IPS-18c (cell line): Measurements from ENCODE around the gene FASTKD1.
"Not testable (repeated sequence)": the region's sequence is repeated elsewhere in the genome, so short reads cannot be mapped to it uniquely, and the experiment has no call there.

Source experiments
- H3K4me3 ChIP-seq: 2 replicates; pipeline ENCODE4 v1.7.0; 2013; ENCODE audit warnings: low read depth, mild to moderate bottlenecking, low read length, moderate library complexity; ENCODE audit not compliant: insufficient read depth
- H3K9me3 ChIP-seq: one replicate; pipeline ENCODE4 v1.6.1; 2013; ENCODE audit warnings: mild to moderate bottlenecking, low read length, moderate library complexity; ENCODE audit not compliant: control insufficient read depth, insufficient read depth

The FASTKD1 gene

DNA sequence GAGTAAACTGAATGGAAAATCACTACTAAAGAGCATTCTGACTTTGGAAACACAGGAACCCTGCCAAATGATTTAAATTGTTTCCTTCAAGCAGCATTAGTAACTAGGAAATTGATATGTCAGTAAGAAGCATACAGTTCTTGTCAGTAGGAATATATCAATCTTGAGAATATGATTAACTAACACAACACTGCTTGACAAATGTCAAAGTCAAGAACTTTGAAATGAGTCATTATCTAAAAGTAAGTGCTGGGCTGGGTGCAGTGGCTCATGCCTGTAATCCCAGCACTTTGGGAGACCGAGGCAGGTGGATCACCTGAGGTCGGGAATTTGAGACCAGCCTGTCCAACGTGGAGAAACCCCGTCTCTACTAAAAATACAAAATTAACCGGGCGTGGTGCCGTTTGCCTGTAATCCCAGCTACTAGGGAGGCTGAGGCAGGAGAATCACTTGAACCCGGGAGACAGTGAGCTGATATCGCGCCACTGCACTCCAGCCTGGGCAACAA lies 57.1 kb downstream of the FASTKD1 start:
- not testable (repeated sequence) for H3K4me3 ChIP-seq, H3K9me3 ChIP-seq

- not testable (repeated sequence) for H3K9me3 ChIP-seq
These were observed 58.9 kb downstream of the FASTKD1 start for GRCh38 chr2:169514758-169515157.

DNA sequence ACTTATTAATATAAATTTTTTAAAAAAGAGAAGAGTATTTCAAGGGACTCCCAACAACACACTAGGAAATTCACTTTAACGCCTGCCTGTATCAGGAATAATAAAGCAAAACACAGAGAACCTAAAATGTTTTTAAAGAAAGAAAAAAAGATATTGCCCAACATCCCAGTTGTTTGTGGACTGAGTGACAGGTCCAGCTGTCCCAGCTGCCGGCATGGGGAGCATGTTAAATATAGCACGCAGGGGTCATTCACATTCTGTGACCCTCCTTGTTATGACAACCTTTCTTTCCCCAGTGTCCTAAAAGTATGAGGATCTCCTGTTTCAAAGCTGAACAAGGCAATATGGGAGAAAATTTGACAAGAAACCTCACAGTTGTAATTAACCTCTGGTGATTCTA lies 59.7 kb downstream of the FASTKD1 start:
- Histone ChIP-seq H3K4me3 (no peak overlapping the region), H3K9me3 (no peaks in the 10 kb centered on the region)

More at GRCh38 chr2:169514758-169515157, 58.9 kb downstream of the FASTKD1 start:
- H3K4me3 ChIP-seq: not testable (repeated sequence)

DNA sequence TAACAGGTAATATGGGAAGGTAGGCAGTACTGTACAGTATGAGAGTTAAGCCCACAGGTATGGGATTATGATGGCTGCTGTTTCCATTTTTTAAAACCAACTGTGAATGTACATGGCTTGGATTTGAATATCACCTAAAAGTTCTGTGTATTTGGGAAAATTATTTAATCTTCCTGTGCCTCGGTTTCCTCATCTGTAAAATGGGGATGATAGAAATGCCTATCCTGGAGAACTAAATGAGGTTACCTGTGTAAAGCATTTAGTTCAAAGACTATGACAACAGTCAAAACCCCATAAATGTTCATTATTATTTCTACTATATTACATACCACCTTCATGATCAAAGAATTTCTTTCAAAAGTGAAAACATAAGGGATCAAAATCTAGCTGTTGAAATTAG lies 60.6 kb downstream of the FASTKD1 start:
- H3K4me3 ChIP-seq: no peak overlapping the region
- no peaks in the 10 kb centered on the region for H3K9me3 ChIP-seq

GRCh38 chr2:169512525-169512924 lies 61.1 kb downstream of the FASTKD1 start:
- H3K9me3 ChIP-seq: no peaks in the 10 kb centered on the region
- H3K4me3 ChIP-seq: no peak overlapping the region

DNA sequence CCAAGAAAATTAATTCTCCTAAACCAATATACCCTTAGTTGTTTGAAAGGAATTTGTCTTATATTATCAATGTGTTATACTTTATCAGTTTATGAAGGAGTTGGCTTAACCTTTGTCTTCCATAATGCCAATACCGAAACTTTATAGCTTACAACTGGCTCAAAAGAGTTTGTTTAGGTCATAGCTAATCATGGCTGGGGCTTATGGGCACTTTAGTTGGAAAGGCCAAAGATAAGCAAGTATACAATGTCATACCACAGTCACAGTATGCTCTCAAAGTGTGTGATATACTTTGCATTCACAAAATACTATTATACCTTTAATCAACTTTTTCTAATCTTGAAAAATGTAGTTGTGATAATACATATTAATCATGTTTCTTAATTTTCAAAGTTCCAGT lies 61.8 kb downstream of the FASTKD1 start:
- Histone ChIP-seq H3K9me3 (no peaks in the 10 kb centered on the region), H3K4me3 (no peak overlapping the region)

DNA sequence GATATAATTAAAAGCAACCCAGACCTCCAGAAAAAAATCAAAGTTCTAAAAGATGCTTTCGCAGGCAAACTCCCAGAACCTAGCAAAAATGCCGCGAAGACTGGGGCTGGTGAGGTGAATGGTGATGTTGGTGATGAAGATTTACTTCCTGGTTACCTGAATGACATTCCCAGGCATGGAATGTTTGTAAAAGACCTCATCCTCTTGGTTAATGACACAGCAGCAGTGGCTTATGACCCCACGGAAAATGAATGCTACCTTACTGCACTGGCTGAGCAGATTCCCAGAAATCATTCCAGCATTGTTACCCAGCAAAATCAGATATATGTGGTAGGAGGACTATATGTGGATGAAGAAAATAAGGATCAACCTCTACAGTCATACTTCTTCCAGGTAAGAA lies 63.2 kb downstream of the FASTKD1 start:
- Histone ChIP-seq H3K4me3 (no peak overlapping the region), H3K9me3 (no peaks in the 10 kb centered on the region)

DNA sequence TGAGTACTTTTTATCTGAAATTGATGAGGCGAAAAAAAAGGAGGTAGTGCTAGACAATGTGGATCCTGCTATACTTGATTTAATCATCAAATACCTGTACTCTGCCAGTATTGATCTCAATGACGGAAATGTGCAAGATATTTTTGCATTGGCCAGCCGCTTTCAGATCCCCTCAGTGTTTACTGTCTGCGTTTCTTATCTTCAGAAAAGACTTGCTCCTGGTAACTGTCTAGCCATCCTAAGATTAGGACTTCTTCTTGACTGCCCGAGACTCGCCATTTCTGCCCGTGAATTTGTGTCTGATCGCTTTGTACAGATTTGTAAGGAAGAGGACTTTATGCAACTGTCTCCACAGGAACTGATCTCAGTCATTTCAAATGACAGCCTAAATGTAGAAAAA lies 63.7 kb downstream of the FASTKD1 start:
- no peaks in the 10 kb centered on the region for H3K9me3 ChIP-seq
- H3K4me3 ChIP-seq: no peak overlapping the region

DNA sequence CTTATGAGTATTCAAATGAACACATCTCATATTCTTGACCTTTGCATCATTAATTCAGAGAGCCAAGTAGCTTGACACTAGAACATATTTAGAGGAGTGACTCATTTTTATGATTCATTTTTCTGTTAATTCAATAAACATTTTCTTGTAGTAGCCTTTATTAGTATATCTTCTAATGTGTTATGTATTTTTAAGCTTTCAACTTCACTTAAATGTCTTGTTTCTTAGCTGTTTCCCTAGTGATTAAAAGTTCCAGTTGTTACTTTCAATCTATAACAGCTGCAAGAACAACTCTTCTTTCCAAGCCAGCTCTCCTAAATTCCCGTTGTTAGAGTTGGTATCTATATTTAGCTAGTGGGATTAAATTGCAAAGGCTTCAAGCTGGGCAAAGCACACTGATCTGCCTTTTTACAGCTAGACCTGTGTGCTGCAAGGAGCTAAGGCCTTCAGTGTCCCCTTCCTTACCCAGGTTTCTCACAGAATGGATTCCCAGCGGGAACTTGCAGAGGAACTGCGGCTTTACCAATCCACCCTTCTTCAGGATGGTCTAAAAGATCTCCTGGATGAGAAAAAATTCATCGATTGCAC lies 64.3 kb downstream of the FASTKD1 start, which contains the start of gene KLHL41:
TSS of gene KLHL41 (plus strand) at position 405 of the 588 bp plus-strand sequence. CDS start at position 482, 77 bp downstream.
- no peak within 1 kb of the TSS for H3K4me3 ChIP-seq
- no peaks in the 10 kb centered on the region for H3K9me3 ChIP-seq

GRCh38 chr2:169507698-169508097 lies 66.0 kb downstream of the FASTKD1 start:
- Histone ChIP-seq H3K4me3 (no peak overlapping the region), H3K9me3 (no peaks in the 10 kb centered on the region)

DNA sequence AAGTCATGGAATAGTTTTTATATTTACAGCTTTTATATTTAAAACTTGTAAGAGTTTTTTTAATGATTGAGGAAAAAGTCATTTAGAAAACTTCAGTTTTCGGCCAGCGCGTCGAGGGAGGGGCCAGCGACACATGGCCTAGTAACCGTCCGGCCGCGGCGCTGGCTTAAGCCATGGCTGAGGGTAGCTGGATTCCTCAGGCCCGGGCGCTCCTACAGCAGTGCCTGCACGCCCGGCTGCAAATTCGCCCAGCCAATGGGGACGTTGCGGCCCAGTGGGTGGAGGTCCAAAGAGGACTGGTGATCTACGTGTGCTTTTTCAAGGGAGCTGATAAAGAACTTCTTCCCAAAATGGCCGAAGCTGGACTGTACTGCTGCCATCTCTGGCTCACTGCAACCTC lies 69.0 kb downstream of the FASTKD1 start:
- no peak overlapping the region for H3K4me3 ChIP-seq
- H3K9me3 ChIP-seq: no peaks in the 10 kb centered on the region

GRCh38 chr2:169495310-169495928 lies 78.2 kb downstream of the FASTKD1 start:
- no peaks in the 10 kb centered on the region for H3K9me3 ChIP-seq
- H3K4me3 ChIP-seq: no peak overlapping the region

DNA sequence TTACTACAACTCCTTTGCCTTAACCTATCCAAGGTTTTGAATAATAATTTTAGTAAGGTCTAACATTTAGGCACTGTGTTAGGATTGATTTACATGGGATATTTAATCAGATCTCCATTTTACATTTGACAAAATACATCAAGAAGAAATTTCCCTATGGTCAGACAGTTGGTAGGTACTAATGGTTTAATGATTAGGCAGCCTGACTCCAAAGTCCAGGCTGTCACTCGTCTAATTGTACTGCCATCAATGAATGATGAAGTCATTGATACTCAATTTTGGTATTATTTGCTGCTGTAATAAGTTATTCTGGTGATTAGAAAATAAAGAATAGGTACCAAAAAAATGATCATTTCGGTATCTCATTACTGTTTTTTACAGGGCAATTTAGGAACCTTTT lies 80.3 kb downstream of the FASTKD1 start:
- H3K4me3 ChIP-seq: no peak overlapping the region
- H3K9me3 ChIP-seq: no peaks in the 10 kb centered on the region

- Histone ChIP-seq H3K9me3 (no peaks in the 10 kb centered on the region), H3K4me3 (no peak overlapping the region)
These were observed 82.3 kb downstream of the FASTKD1 start for GRCh38 chr2:169491378-169491777.

DNA sequence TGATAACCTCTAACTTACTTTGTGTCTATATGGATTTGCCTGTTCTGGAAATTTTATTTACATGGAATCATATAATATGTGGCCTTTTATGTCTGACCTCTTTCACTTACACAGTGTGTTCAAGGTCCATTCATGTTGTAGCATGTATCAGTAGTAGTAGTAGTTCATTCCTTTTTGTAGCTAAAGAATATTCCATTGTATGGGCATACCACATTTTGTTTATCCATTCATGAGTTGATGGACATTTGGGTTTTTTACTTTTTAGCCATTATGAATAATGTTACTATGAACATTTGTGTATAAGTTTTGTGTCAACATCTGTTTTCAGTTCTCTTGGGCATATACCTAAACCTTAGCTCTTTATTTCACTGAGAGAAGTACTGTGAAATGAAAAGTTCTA lies 82.8 kb downstream of the FASTKD1 start:
- H3K9me3 ChIP-seq: no peaks in the 10 kb centered on the region
- no peak overlapping the region for H3K4me3 ChIP-seq

GRCh38 chr2:169486487-169486886 lies 87.2 kb downstream of the FASTKD1 start:
- no peak overlapping the region for H3K4me3 ChIP-seq
- no peaks in the 10 kb centered on the region for H3K9me3 ChIP-seq

- Histone ChIP-seq H3K9me3 (no peaks in the 10 kb centered on the region), H3K4me3 (no peak overlapping the region)
These were observed 88.0 kb downstream of the FASTKD1 start for GRCh38 chr2:169485650-169486138.

GRCh38 chr2:169480079-169480465 lies 93.6 kb downstream of the FASTKD1 start:
- Histone ChIP-seq H3K4me3 (peak overlapping the region; percentile 82), H3K9me3 (no peaks in the 10 kb centered on the region)
